Mucosa of gallbladder (tissue), 1 donor: ENCODE results near the gene MTX1. TPM values are rescaled to one million over a fixed set of nuclear protein-coding genes. Genes with fewer than 3 reads are reported as not detected.

ENCODE experiments used
- DNase-seq: peaks from one replicate; pipeline ENCODE4 v3.0.0-alpha.2; 2020; ENCODE audit warnings: low spot score
- total RNA-seq: library from RNA; stranded (reverse); gene quantifications from one replicate; pipeline ENCODE4 v1.2.1, GENCODE V29; 2021
- donor health status: DM: no; HTN: no; CAD: no.

MTX1 gene
- total RNA-seq, 1 donor from 2014 or later, result 31.3 TPM

DNA sequence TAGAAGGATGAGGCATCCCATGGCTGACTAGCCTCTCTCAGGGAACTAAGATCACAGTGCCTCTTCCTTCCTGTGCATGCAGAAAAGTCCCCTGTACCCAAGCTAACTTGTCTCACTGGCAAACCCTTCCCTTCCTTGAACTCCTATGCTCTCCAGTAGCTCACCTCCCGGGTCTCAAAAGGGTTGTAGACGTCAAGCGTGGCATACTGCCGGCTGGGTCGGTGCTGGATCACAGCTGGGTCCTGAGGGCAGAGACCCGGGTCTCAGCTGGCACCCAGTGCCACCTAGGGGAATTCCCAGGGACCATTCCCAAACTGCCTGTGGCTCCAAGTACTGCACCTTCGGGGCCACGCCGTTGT lies 53.0 kb downstream of the MTX1 start:
- DNase-seq, result no peak

- DNase-seq, result peak; percentile 97
Measured at GRCh38 chr1:155261852-155262673, 53.6 kb downstream of the MTX1 start, which contains the start of gene SCAMP3. TSS of gene SCAMP3 (minus strand) at chr1:155262360. CDS start at chr1:155262151, 209 bp downstream.

DNA sequence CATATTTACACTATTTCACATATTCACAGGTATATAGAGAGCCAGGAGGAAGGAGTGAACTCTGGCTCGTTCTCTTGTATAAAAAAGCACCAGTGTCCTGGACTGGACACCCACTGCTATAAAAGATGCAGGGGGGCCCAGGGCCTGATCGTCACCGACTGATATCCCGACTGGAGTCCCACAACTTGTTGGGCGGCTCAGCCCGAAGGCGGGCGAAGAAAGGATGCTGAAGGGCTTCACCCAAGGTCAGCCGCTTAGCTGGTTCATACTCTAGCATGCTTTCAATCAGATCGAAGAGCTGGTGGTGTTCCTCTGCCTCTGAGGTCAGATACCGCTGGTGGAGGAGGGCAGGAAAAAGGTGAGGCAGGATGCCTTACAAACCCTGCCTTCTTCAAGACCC lies 54.6 kb downstream of the MTX1 start:
- DNase-seq, result no peak

Other genes with a start within 250 kb of the MTX1 start
- gene PYGO2, start 246.9 kb upstream of the MTX1 start, total RNA-seq, result 54.5 TPM
- gene SHC1, start 237.9 kb upstream of the MTX1 start, total RNA-seq, result 123 TPM
- gene CKS1B, start 234.0 kb upstream of the MTX1 start, total RNA-seq, result 27.1 TPM
- gene FLAD1, start 225.4 kb upstream of the MTX1 start, total RNA-seq, result 37.9 TPM
- gene LENEP, start 215.1 kb upstream of the MTX1 start, total RNA-seq, result not detected
- gene ZBTB7B, start 205.9 kb upstream of the MTX1 start, total RNA-seq, result 122 TPM
- gene DCST2, start 174.9 kb upstream of the MTX1 start, total RNA-seq, result 1.0 TPM
- gene DCST1, start 174.9 kb upstream of the MTX1 start, total RNA-seq, result not detected
- 146 TPM for gene ADAM15, start 157.4 kb upstream of the MTX1 start, total RNA-seq
- gene EFNA4, start 145.0 kb upstream of the MTX1 start, total RNA-seq, result 12.8 TPM
- gene EFNA3, start 129.9 kb upstream of the MTX1 start, total RNA-seq, result 2.7 TPM
- gene EFNA1, start 80.8 kb upstream of the MTX1 start, total RNA-seq, result 100.0 TPM
- 54.7 TPM for gene SLC50A1, start 72.8 kb upstream of the MTX1 start, total RNA-seq
- gene DPM3, start 68.2 kb upstream of the MTX1 start, total RNA-seq, result 130 TPM
- 158 TPM for gene KRTCAP2, start 35.4 kb upstream of the MTX1 start, total RNA-seq
- gene TRIM46, start 34.8 kb upstream of the MTX1 start, total RNA-seq, result 0.83 TPM
- 43.1 TPM for gene THBS3, start 798 bp upstream of the MTX1 start, total RNA-seq
- gene ENTREP3, start 46.8 kb downstream of the MTX1 start, total RNA-seq, result 49.0 TPM
- gene SCAMP3, start 53.7 kb downstream of the MTX1 start, total RNA-seq, result 68.6 TPM
- 73.7 TPM for gene CLK2, start 64.8 kb downstream of the MTX1 start, total RNA-seq
- gene HCN3, start 68.8 kb downstream of the MTX1 start, total RNA-seq, result 8.7 TPM
- 1.7 TPM for gene PKLR, start 92.7 kb downstream of the MTX1 start, total RNA-seq
- 269 TPM for gene FDPS, start 100.2 kb downstream of the MTX1 start, total RNA-seq
- gene RUSC1, start 112.2 kb downstream of the MTX1 start, total RNA-seq, result 58.8 TPM